HG03280 (cell line): ENCODE measurements around the gene TLR1.
"Not testable (repeated sequence)": the region's sequence is repeated elsewhere in the genome, so short reads cannot be mapped to it uniquely, and the experiment has no call there.

ENCODE experiments used
- ATAC-seq: cut with Tn5 transposase; IDR thresholded peaks from one replicate; pipeline ENCODE4 v1.9.1; 2021; ENCODE audit warnings: mild to moderate bottlenecking, moderate library complexity; ENCODE audit not compliant: unreplicated experiment

The TLR1 gene

GRCh38 chr4:38775326-38775725, 29.3 kb downstream of the TLR1 start:
- no peak for ATAC-seq

GRCh38 chr4:38774181-38774955, 30.2 kb downstream of the TLR1 start:
- no peak for ATAC-seq

GRCh38 chr4:38770281-38770680, 34.3 kb downstream of the TLR1 start:
- not testable (repeated sequence) for ATAC-seq

- no peak for ATAC-seq
Measured at GRCh38 chr4:38769857-38770256, 34.7 kb downstream of the TLR1 start.

GRCh38 chr4:38769441-38769840, 35.1 kb downstream of the TLR1 start:
- ATAC-seq = no peak

GRCh38 chr4:38768968-38769394, 35.6 kb downstream of the TLR1 start:
- ATAC-seq = no peak

- not testable (repeated sequence) for ATAC-seq
Measured at GRCh38 chr4:38766940-38767339, 37.7 kb downstream of the TLR1 start.

- no peak for ATAC-seq
Measured at GRCh38 chr4:38765382-38765781, 39.2 kb downstream of the TLR1 start.

- no peak for ATAC-seq
Measured at GRCh38 chr4:38764277-38764676, 40.3 kb downstream of the TLR1 start.

GRCh38 chr4:38762560-38762959, 42.0 kb downstream of the TLR1 start:
- ATAC-seq = no peak

- no peak for ATAC-seq
Measured at GRCh38 chr4:38759790-38760122, 44.8 kb downstream of the TLR1 start.

GRCh38 chr4:38759113-38759789, 45.3 kb downstream of the TLR1 start:
- no peak for ATAC-seq

GRCh38 chr4:38757945-38758600, 46.5 kb downstream of the TLR1 start:
- ATAC-seq = no peak

GRCh38 chr4:38752941-38753806, 51.4 kb downstream of the TLR1 start:
- ATAC-seq = no peak

- ATAC-seq = peak; percentile 99
Measured at GRCh38 chr4:38752372-38752940, 52.1 kb downstream of the TLR1 start.

GRCh38 chr4:38751341-38752010, 53.1 kb downstream of the TLR1 start:
- no peak for ATAC-seq

- no peak for ATAC-seq
Measured at GRCh38 chr4:38749336-38749735, 55.3 kb downstream of the TLR1 start.

GRCh38 chr4:38747629-38748028, 57.0 kb downstream of the TLR1 start:
- no peak for ATAC-seq
